Measurements from ENCODE around the gene CRY1.

- no peak for TF ChIP-seq EP300 (conservative IDR thresholded peaks at IDR 0.05; ENCODE audit: poor library complexity, severe bottlenecking)
- TF ChIP-seq CTCF (IDR thresholded peaks at IDR 0.05; ENCODE audit: poor library complexity, severe bottlenecking), result no peak
- no peak for TF ChIP-seq EZH2 (IDR thresholded peaks at IDR 0.05; ENCODE audit: borderline replicate concordance, insufficient read depth, low read length, poor library complexity, severe bottlenecking)
- TF ChIP-seq TAF1 (IDR thresholded peaks at IDR 0.05; ENCODE audit: low read depth), result no peak
- no peak for TF ChIP-seq POLR2AphosphoS5 (IDR thresholded peaks at IDR 0.05)
- TF ChIP-seq SMC3 (conservative IDR thresholded peaks at IDR 0.05; ENCODE audit: poor library complexity), result no peak
- TF ChIP-seq RAD21 (conservative IDR thresholded peaks at IDR 0.05), result no peak
- no peak for TF ChIP-seq REST (IDR thresholded peaks at IDR 0.05; ENCODE audit: borderline replicate concordance)
These were observed 105.5 kb downstream of the CRY1 start for GRCh38 chr12:106987846-106988245.

Data from neural cell (in vitro differentiated cells).